Calu3 (cell line): ENCODE data around the gene CCDC71L. TPM values are rescaled to one million over a fixed set of nuclear protein-coding genes. Genes with fewer than 3 reads are reported as not detected.
A peak's percentile ranks its signal among the peaks of the same experiment; 100 is the strongest.

ENCODE experiments used
- BruUV-seq: library from RNA; stranded (reverse); fragments of 400-500 nt; replicated peaks from 2 replicates; lab custom pipeline; 2021; lab: Mats Ljungman, UMichigan
- CTCF ChIA-PET: fragments of 300-600 bp; sonication (Branson Sonifier 250); formaldehyde crosslinking; loops from one replicate; lab custom pipeline; 2022; ENCODE audit warnings: antibody characterized with exemption; lab: Charles Lee
- DNase-seq: peaks from one replicate; pipeline ENCODE4 v3.0.0; 2022
- H3K27ac Mint-ChIP-seq: one replicate; pipeline ENCODE4 v1.8.0; 2022; ENCODE audit warnings: mixed read lengths; ENCODE audit not compliant: unreplicated experiment
- H3K27me3 Mint-ChIP-seq: one replicate; pipeline ENCODE4 v1.8.0; 2022; ENCODE audit warnings: mixed read lengths; ENCODE audit not compliant: unreplicated experiment
- H3K36me3 Mint-ChIP-seq: one replicate; pipeline ENCODE4 v1.8.0; 2022; ENCODE audit warnings: mild to moderate bottlenecking, moderate library complexity, mixed read lengths; ENCODE audit not compliant: insufficient read depth, unreplicated experiment
- H3K4me1 Mint-ChIP-seq: one replicate; pipeline ENCODE4 v1.8.0; 2022; ENCODE audit warnings: mild to moderate bottlenecking, low read depth, mixed read lengths; ENCODE audit not compliant: unreplicated experiment
- H3K4me3 Mint-ChIP-seq: one replicate; pipeline ENCODE4 v1.8.0; 2022; ENCODE audit warnings: mild to moderate bottlenecking, low read depth, moderate library complexity, mixed read lengths; ENCODE audit not compliant: unreplicated experiment
- H3K9me3 Mint-ChIP-seq: one replicate; pipeline ENCODE4 v1.8.0; 2022; ENCODE audit warnings: low read depth, mixed read lengths; ENCODE audit not compliant: unreplicated experiment
- intact Hi-C: fragments of 100-400 bp; cut with micrococcal nuclease; formaldehyde crosslinking; loops from one replicate; pipeline ENCODE4 v1.10.0; 2022; ENCODE audit not compliant: unreplicated experiment
- total RNA-seq: library from RNA; stranded (reverse); gene quantifications from 2 replicates; pipeline ENCODE4 v1.2.3, GENCODE V29; 2022
- TF ChIP-seq, protein P1 (sequence below): fragments of 200-600 bp; IDR thresholded peaks from one replicate; pipeline ENCODE4 v1.8.0; 2022; ENCODE audit warnings: antibody characterized with exemption; ENCODE audit not compliant: unreplicated experiment

The CCDC71L gene
- total RNA-seq, 1 experiment from 2014 or later: 28.1 TPM

DNA sequence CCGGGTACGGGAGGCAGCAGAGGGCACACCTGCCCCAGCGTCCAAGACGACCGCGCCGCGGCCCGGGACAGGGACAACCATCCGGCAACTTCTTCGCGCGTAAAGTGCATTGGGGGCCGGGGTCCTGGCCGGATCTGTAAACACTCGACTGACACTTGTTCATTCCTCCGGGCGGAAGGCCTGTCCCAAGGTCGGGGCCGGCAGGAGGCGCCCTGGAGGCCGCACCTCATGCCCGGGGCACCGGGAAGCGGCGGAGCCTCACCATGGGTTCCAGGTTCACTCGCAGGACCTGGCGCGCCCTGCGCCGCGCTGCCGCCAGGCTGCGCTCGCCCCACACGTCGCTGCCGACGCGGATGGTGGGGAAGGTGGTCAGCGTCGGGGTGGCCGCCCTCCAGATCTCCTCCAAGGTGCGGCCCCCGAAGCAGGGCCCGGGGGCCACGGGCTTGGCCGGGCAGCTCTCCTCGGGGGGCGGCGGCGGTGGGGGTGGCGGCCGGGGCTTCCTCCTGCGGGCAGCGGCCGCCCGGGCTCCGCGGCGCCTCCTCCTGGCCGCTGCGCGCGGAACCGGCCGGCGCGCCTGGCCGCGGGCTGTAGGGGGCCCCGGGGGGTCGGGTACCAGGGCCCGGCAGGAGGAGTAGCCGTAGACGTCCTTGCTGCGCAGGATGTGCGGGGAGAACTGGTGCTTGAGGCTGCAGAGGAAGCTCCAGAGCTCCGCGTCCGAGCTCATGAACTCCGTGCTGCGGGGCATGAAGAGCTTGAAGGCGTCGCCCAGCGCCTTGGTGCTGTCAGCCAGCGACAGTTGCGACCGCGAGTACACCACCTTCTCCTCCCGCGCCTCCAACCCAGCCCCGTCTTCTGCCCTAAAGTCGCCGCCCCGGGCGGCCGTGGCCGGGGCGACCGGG lies 746 bp downstream of the CCDC71L start:
- Mint-ChIP-seq H3K27me3 (no peaks in the 10 kb centered on the region), H3K36me3 (peaks cover 31% of the 10 kb centered on the region), H3K9me3 (no peaks in the 10 kb centered on the region), H3K4me3 (peak overlapping the region; percentile 75), H3K27ac (peak overlapping the region; percentile 93), H3K4me1 (peaks cover 8% of the 10 kb centered on the region)
- TF ChIP-seq, protein P1, sequence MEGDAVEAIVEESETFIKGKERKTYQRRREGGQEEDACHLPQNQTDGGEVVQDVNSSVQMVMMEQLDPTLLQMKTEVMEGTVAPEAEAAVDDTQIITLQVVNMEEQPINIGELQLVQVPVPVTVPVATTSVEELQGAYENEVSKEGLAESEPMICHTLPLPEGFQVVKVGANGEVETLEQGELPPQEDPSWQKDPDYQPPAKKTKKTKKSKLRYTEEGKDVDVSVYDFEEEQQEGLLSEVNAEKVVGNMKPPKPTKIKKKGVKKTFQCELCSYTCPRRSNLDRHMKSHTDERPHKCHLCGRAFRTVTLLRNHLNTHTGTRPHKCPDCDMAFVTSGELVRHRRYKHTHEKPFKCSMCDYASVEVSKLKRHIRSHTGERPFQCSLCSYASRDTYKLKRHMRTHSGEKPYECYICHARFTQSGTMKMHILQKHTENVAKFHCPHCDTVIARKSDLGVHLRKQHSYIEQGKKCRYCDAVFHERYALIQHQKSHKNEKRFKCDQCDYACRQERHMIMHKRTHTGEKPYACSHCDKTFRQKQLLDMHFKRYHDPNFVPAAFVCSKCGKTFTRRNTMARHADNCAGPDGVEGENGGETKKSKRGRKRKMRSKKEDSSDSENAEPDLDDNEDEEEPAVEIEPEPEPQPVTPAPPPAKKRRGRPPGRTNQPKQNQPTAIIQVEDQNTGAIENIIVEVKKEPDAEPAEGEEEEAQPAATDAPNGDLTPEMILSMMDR: peak; percentile 90
- CTCF ChIA-PET: interaction anchor here (0.8 to 5.3 kb wide), 8 partner anchors 38 to 484 kb away, joined by 3 to 46 read pairs (median 4); no protein-coding TSS in a partner anchor
- peak; percentile 91 for DNase-seq
- BruUV-seq: no TSS peak
- intact Hi-C loops: loop anchor here (1.0 to 5.0 kb wide), 5 partner anchors 33 to 483 kb away; no protein-coding TSS in a partner anchor

- H3K27ac Mint-ChIP-seq: peak overlapping the region; percentile 93
- H3K4me1 Mint-ChIP-seq: peaks cover 8% of the 10 kb centered on the region
- no peaks in the 10 kb centered on the region for H3K27me3 Mint-ChIP-seq
- TSS peak; percentile 80 for BruUV-seq
- peaks cover 31% of the 10 kb centered on the region for H3K36me3 Mint-ChIP-seq
- no peak for DNase-seq
- peak overlapping the region; percentile 75 for H3K4me3 Mint-ChIP-seq
- no peaks in the 10 kb centered on the region for H3K9me3 Mint-ChIP-seq
- TF ChIP-seq, protein P1: no peak
- CTCF ChIA-PET: interaction anchor here (0.6 to 5.3 kb wide), 8 partner anchors 8 to 483 kb away, joined by 3 to 46 read pairs (median 3); no protein-coding TSS in a partner anchor
- intact Hi-C loops: loop anchor here (2.0 to 5.0 kb wide), 3 partner anchors 33 to 118 kb away; no protein-coding TSS in a partner anchor
These were observed 1.6 kb downstream of the CCDC71L start for GRCh38 chr7:106659166-106659962.

- CTCF ChIA-PET: interaction anchor here (0.6 to 5.3 kb wide), 5 partner anchors 9 to 116 kb away, joined by 3 to 46 read pairs (median 3); no protein-coding TSS in a partner anchor
- BruUV-seq: no TSS peak
- Mint-ChIP-seq H3K4me3 (peak overlapping the region; percentile 75), H3K36me3 (peaks cover 31% of the 10 kb centered on the region), H3K27me3 (no peaks in the 10 kb centered on the region), H3K9me3 (no peaks in the 10 kb centered on the region), H3K27ac (no peak overlapping the region), H3K4me1 (peaks cover 8% of the 10 kb centered on the region)
- intact Hi-C loops: loop anchor here (2.0 to 5.0 kb wide), 3 partner anchors 32 to 119 kb away; no protein-coding TSS in a partner anchor
- TF ChIP-seq, protein P1: no peak
- no peak for DNase-seq
These were observed 2.4 kb downstream of the CCDC71L start for GRCh38 chr7:106658316-106659165.
